Vagina (tissue), 2 donors: Measurements from ENCODE around the gene PSD.
A peak's percentile ranks its signal among the peaks of the same experiment; 100 is the strongest.

Experiments
- CTCF ChIP-seq, 3 experiments: fragments of 450-650 bp in 2 of 3; fragments of 200-600 bp in 1 of 3; sonication (generic) in 1 of 3; IDR thresholded peaks; one replicate each; pipeline ENCODE4 v1.5.1; 2017 to 2019; ENCODE audit warnings: antibody characterized with exemption in 3 of 3, mild to moderate bottlenecking in 2 of 3, moderate library complexity in 2 of 3
- POLR2A ChIP-seq, 2 donors: fragments of 450-650 bp; IDR thresholded peaks; one replicate each; pipeline ENCODE4 v1.6.1; 2017; ENCODE audit warnings: antibody characterized with exemption in 2 of 2, mild to moderate bottlenecking in 2 of 2, moderate library complexity in 2 of 2
- POLR2AphosphoS5 ChIP-seq, 2 donors: sonication (generic); formaldehyde crosslinking; IDR thresholded peaks; one replicate each; pipeline ENCODE4 v1.9.0; 2017; ENCODE audit warnings: antibody characterized with exemption in 2 of 2, mild to moderate bottlenecking in 2 of 2, low read depth in 1 of 2; ENCODE audit not compliant: insufficient read depth in 1 of 2

- TF ChIP-seq CTCF (IDR thresholded peaks at IDR 0.05) (no peak), POLR2AphosphoS5 (IDR thresholded peaks at IDR 0.05; ENCODE audit: insufficient read depth in 1 of 2, low read depth in 1 of 2) (peak in 1 of 2 donors; percentile 85), POLR2A (IDR thresholded peaks at IDR 0.05) (peak in 1 of 2 donors; percentile 27)
Measured at GRCh38 chr10:102410429-102411073, 8.0 kb downstream of the PSD start.
